Natural killer cell treated with Interleukin-12 subunit alpha and Interleukin-12 subunit beta and Interleukin-15 and Interleukin-18, amount 100 ng/mL, for 72 hours (primary cell): Measurements from ENCODE around the gene NRXN3. TPM values are rescaled to one million over a fixed set of nuclear protein-coding genes. Genes with fewer than 3 reads are reported as not detected.

Source experiments
- ATAC-seq, 2 donors: fragments of 150-1000 bp; cut with Tn5 transposase in 1 of 2; sonication (Bioruptor Pico), chemical (Tn5 transposase) in 1 of 2; 2 replicates each; pipeline ENCODE4 v1.10.0; 2021
- DNase-seq: peaks from one replicate; pipeline ENCODE4 v3.0.0; 2022; ENCODE audit warnings: low spot score
- H3K27ac Mint-ChIP-seq, 2 donors: 1 replicate in 1 of 2; 2 replicates in 1 of 2; pipeline ENCODE4 v1.8.0; 2022; ENCODE audit warnings: mixed read lengths in 2 of 2, mild to moderate bottlenecking in 1 of 2, moderate library complexity in 1 of 2
- H3K27me3 Mint-ChIP-seq, 2 donors: 1 replicate in 1 of 2; 2 replicates in 1 of 2; pipeline ENCODE4 v1.8.0; 2022; ENCODE audit warnings: mixed read lengths in 2 of 2
- H3K36me3 Mint-ChIP-seq: one replicate; pipeline ENCODE4 v1.8.0; 2022; ENCODE audit warnings: mixed read lengths
- H3K4me1 Mint-ChIP-seq, 2 donors: 1 replicate in 1 of 2; 2 replicates in 1 of 2; pipeline ENCODE4 v1.8.0; 2022; ENCODE audit warnings: low read depth in 2 of 2, mixed read lengths in 2 of 2, mild to moderate bottlenecking in 1 of 2
- H3K4me3 Mint-ChIP-seq: one replicate; pipeline ENCODE4 v1.8.0; 2022; ENCODE audit warnings: mixed read lengths
- H3K9me3 Mint-ChIP-seq: 2 replicates; pipeline ENCODE4 v1.8.0; 2022; ENCODE audit warnings: mixed read lengths
- total RNA-seq, 2 donors: library from RNA; stranded (reverse); gene quantifications; one replicate each; pipeline ENCODE4 v1.2.3, GENCODE V29; 2022

NRXN3 gene
- total RNA-seq, 2 donors from 2014 or later: not detected

DNA sequence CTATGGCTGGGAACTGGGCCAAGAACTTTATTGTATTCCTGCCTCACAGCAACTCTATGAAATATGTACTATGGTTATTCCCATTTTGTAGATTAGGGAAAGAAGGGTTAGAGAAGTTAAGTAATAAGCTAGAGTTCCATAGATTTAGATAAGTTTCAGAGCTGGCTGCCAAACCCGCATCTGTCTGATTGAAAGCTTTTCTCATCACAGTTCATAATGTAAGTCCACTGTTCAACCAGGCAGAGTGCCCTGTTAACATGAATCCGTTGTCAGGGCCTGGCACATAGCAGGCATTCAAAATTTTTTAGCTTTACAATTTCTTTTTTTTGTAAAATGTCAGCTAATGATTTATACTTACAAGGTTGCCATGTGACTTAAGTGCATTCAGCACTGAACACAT, 467.3 kb downstream of the NRXN3 start:
- ATAC-seq (no peak), DNase-seq (no peak)
- Mint-ChIP-seq H3K36me3 (no peaks in the 10 kb centered on the region), H3K4me1 (no peaks in the 10 kb centered on the region), H3K4me3 (no peak overlapping the region), H3K27ac (no peak overlapping the region), H3K9me3 (peaks cover 6% of the 10 kb centered on the region), H3K27me3 (peaks cover 0 to 4% of the 10 kb centered on the region in 2 donors)

- H3K36me3 Mint-ChIP-seq: no peaks in the 10 kb centered on the region
- no peak overlapping the region for H3K4me3 Mint-ChIP-seq
- H3K9me3 Mint-ChIP-seq: peaks cover 6% of the 10 kb centered on the region
- no peak overlapping the region for H3K27ac Mint-ChIP-seq
- ATAC-seq (no peak), DNase-seq (no peak)
- H3K4me1 Mint-ChIP-seq: no peaks in the 10 kb centered on the region
- peaks cover 0 to 4% of the 10 kb centered on the region in 2 donors for H3K27me3 Mint-ChIP-seq
Observed at GRCh38 chr14:78637908-78638475, 467.8 kb downstream of the NRXN3 start.

- H3K27me3 Mint-ChIP-seq: peaks cover 0 to 4% of the 10 kb centered on the region in 2 donors
- no peak overlapping the region for H3K27ac Mint-ChIP-seq
- H3K4me3 Mint-ChIP-seq: no peak overlapping the region
- no peaks in the 10 kb centered on the region for H3K36me3 Mint-ChIP-seq
- no peaks in the 10 kb centered on the region for H3K4me1 Mint-ChIP-seq
- ATAC-seq (no peak), DNase-seq (no peak)
- H3K9me3 Mint-ChIP-seq: peaks cover 6% of the 10 kb centered on the region
Observed at GRCh38 chr14:78638926-78639325, 468.8 kb downstream of the NRXN3 start.

- no peak for ATAC-seq
- peaks cover 5% of the 10 kb centered on the region for H3K36me3 Mint-ChIP-seq
- no peak for DNase-seq
- H3K4me3 Mint-ChIP-seq: no peak overlapping the region
- H3K27ac Mint-ChIP-seq: no peak overlapping the region
- H3K27me3 Mint-ChIP-seq: peaks cover 0 to 8% of the 10 kb centered on the region in 2 donors
- peaks cover under 1% of the 10 kb centered on the region for H3K9me3 Mint-ChIP-seq
- no peaks in the 10 kb centered on the region for H3K4me1 Mint-ChIP-seq
Observed at GRCh38 chr14:78644824-78645559, 474.8 kb downstream of the NRXN3 start.

DNA sequence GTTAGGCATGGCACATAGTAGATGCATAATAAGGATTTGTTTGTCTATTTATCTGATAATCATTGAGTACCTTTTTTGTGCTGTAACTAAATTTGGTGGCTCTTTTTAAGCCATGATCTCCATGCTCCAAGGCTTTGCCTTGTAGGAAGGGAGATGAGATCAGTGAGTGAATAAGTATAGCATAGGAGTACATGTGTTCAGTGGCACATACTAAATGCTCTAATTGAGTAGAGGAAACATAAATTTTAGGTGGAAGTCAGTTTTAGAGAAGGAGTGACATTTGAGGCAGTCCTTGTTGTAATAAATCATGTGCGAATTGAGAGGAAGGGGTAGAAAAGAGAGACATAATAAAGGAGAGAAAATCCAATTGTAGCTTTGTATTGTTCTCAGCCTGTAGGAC, 482.6 kb downstream of the NRXN3 start:
- H3K36me3 Mint-ChIP-seq: peaks cover 6% of the 10 kb centered on the region
- peaks cover under 1% of the 10 kb centered on the region for H3K9me3 Mint-ChIP-seq
- no peak overlapping the region for H3K4me3 Mint-ChIP-seq
- no peak overlapping the region for H3K27ac Mint-ChIP-seq
- no peak for DNase-seq
- H3K4me1 Mint-ChIP-seq: no peaks in the 10 kb centered on the region
- H3K27me3 Mint-ChIP-seq: peaks cover 3 to 13% of the 10 kb centered on the region in 2 donors
- no peak for ATAC-seq

DNA sequence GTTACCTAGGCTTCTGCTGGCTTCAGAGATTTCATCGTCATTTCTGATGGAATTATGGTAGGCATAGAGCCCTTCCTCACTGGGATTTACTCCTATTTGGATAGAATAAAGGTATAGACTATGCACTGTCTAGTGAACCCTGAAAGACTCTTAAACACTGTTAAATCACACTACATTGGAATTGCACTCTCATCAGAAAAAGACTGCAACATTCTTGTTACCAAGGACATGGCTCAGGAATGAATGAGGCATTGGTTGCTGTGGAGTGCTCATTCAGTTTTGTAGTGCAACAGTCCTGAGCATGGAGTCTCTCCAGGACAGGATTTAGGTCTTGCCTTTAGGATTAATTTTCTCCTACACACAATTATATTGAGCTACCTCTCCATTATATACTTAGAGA, 483.0 kb downstream of the NRXN3 start:
- no peaks in the 10 kb centered on the region for H3K4me1 Mint-ChIP-seq
- peaks cover 3% of the 10 kb centered on the region for H3K9me3 Mint-ChIP-seq
- DNase-seq (no peak), ATAC-seq (no peak)
- no peak overlapping the region for H3K4me3 Mint-ChIP-seq
- H3K27me3 Mint-ChIP-seq: peaks cover 3 to 13% of the 10 kb centered on the region in 2 donors
- no peak overlapping the region for H3K27ac Mint-ChIP-seq
- peaks cover 6% of the 10 kb centered on the region for H3K36me3 Mint-ChIP-seq

- peaks cover 9% of the 10 kb centered on the region for H3K9me3 Mint-ChIP-seq
- H3K36me3 Mint-ChIP-seq: peaks cover 6% of the 10 kb centered on the region
- H3K4me1 Mint-ChIP-seq: no peaks in the 10 kb centered on the region
- H3K4me3 Mint-ChIP-seq: no peak overlapping the region
- ATAC-seq (no peak), DNase-seq (no peak)
- peaks cover 3 to 7% of the 10 kb centered on the region in 2 donors for H3K27me3 Mint-ChIP-seq
- no peak overlapping the region for H3K27ac Mint-ChIP-seq
Observed at GRCh38 chr14:78657451-78657850, 487.3 kb downstream of the NRXN3 start.

DNA sequence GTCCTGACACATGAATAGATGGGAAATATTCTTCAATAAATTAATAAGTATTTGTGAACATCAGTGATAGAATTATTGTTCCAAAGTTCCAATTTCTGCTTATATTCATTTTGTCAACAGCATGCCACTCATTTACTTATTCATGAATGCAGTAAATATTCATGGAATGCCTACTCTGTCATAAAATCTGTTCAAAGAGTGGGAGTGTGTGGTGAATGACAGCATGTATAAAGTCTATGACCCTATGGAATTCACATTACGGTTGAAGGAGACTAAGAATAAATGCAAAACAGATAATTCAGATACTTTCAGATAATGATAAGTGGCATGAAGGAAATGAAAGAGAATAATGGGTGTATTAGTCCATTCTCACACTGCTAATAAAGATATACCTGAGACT, 494.7 kb downstream of the NRXN3 start:
- no peaks in the 10 kb centered on the region for H3K4me1 Mint-ChIP-seq
- peaks cover 9% of the 10 kb centered on the region for H3K9me3 Mint-ChIP-seq
- H3K27me3 Mint-ChIP-seq: peaks cover 0 to 6% of the 10 kb centered on the region in 2 donors
- no peak overlapping the region for H3K27ac Mint-ChIP-seq
- ATAC-seq (no peak), DNase-seq (no peak)
- no peak overlapping the region for H3K4me3 Mint-ChIP-seq
- no peaks in the 10 kb centered on the region for H3K36me3 Mint-ChIP-seq

DNA sequence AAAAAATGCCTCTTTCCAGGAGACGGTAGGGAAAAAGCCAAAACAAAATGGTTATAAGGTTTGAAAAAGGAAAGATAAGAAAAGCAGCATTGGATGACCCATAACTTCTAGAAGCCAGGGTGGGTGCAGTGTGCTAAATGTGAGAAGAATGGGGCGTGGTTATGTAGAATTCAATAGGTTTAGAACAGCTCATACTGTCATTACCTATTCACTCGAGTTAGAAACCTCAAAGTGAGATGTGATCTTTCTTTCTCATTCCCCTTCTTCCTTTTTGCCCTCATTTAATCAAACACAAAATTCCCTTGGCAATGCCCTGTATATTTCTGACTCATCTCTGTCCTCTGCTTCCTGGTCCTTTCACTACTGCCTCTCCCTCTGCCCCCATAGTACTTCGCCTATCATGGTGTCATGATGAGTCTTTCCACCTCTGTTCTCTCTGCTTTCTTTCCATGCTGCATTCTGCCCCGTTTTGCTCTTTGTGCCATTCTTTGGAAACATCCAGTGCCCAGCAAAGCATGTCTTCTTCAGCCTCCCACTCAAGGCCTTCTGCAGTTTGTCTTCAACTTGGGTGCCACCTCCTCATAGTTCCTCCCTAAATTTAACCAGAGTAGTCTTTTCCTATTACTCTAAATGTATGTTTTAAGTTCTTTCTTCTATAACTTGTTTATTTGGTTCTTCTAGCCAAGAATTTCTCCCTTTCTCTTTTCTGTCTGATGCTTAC, 496.3 kb downstream of the NRXN3 start:
- Mint-ChIP-seq H3K4me3 (no peak overlapping the region), H3K9me3 (peaks cover 13% of the 10 kb centered on the region), H3K36me3 (no peaks in the 10 kb centered on the region), H3K27ac (no peak overlapping the region), H3K4me1 (no peaks in the 10 kb centered on the region), H3K27me3 (peaks cover 0 to 6% of the 10 kb centered on the region in 2 donors)
- no peak for DNase-seq
- no peak for ATAC-seq

GRCh38 chr14:78667141-78667540, 497.0 kb downstream of the NRXN3 start:
- H3K9me3 Mint-ChIP-seq: peaks cover 13% of the 10 kb centered on the region
- H3K4me1 Mint-ChIP-seq: no peaks in the 10 kb centered on the region
- no peaks in the 10 kb centered on the region for H3K36me3 Mint-ChIP-seq
- no peak overlapping the region for H3K4me3 Mint-ChIP-seq
- DNase-seq (no peak), ATAC-seq (no peak)
- H3K27ac Mint-ChIP-seq: no peak overlapping the region
- peaks cover 0 to 6% of the 10 kb centered on the region in 2 donors for H3K27me3 Mint-ChIP-seq

GRCh38 chr14:78673845-78674244, 503.7 kb downstream of the NRXN3 start:
- Mint-ChIP-seq H3K27ac (no peak overlapping the region), H3K9me3 (peaks cover 4% of the 10 kb centered on the region), H3K4me3 (no peak overlapping the region), H3K36me3 (no peaks in the 10 kb centered on the region), H3K4me1 (no peaks in the 10 kb centered on the region), H3K27me3 (no peaks in the 10 kb centered on the region)
- DNase-seq: no peak
- ATAC-seq: no peak

DNA sequence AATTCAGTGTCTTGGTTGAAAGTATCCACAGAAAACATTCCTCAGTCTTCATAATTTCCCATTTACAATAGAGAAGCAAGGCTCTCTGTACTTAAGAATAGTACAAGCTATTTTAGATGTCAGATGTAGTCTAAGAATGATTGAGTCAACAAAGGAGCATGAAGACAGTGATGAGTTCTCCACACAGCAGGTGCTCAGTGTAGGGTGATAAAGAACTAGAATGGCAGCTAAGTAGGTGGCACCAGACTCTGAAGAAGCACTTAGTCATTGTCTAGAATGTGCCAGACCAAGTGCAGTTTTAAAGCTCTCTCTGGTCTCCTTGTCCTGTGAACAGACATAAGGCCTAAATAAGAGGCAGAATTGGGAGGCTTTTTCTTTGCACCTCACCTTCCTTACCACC, 504.6 kb downstream of the NRXN3 start:
- H3K4me1 Mint-ChIP-seq: no peaks in the 10 kb centered on the region
- ATAC-seq: no peak
- H3K4me3 Mint-ChIP-seq: no peak overlapping the region
- DNase-seq: no peak
- H3K27ac Mint-ChIP-seq: no peak overlapping the region
- peaks cover 4% of the 10 kb centered on the region for H3K9me3 Mint-ChIP-seq
- no peaks in the 10 kb centered on the region for H3K36me3 Mint-ChIP-seq
- H3K27me3 Mint-ChIP-seq: no peaks in the 10 kb centered on the region

DNA sequence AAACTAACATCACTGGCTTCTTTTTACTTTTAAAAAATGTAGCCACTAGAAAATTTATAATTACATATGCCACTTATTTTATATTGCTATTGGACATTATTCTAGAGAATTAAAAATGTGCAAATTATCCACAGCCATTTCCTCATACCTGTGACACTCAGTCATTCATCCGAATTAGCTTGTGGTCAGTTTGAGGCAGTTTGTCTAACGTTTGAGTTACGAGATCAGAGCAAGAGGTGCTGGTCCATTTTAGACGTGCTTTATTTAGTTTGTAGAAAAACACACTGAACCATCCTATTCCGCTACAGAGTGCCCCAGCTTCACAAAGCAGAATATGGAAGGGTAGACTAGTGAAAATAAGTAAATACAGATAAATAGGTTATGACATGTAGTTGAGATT, 513.0 kb downstream of the NRXN3 start:
- no peak for ATAC-seq
- no peaks in the 10 kb centered on the region for H3K27me3 Mint-ChIP-seq
- no peak for DNase-seq

DNA sequence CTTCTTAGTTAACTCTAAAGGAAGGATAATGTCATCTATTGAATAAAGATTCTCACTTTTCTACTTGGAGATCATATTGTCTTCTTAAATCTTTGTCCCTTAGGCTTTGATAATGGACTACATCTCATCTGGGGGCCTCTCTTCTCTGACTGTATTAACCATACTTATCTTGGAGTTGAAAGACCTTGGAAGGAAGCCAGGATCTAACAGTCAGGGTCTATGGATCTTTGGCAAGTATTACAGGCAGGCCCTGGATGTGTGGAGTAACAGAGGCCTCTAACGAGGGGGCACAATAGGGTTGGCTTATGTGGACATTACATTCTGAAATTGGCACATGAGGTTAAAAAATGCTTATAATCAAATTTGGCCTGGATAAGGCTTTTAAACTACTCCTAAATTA, 513.8 kb downstream of the NRXN3 start:
- ATAC-seq: no peak
- no peaks in the 10 kb centered on the region for H3K27me3 Mint-ChIP-seq

More for the DNA sequence above, 513.0 kb downstream of the NRXN3 start:
- Mint-ChIP-seq H3K36me3 (no peaks in the 10 kb centered on the region), H3K4me3 (no peak overlapping the region), H3K4me1 (no peaks in the 10 kb centered on the region), H3K9me3 (peaks cover 3% of the 10 kb centered on the region), H3K27ac (no peak overlapping the region)

More for the DNA sequence above, 513.8 kb downstream of the NRXN3 start:
- DNase-seq: no peak
- Mint-ChIP-seq H3K9me3 (peaks cover 3% of the 10 kb centered on the region), H3K4me3 (no peak overlapping the region), H3K27ac (no peak overlapping the region), H3K36me3 (no peaks in the 10 kb centered on the region), H3K4me1 (no peaks in the 10 kb centered on the region)
